RPMI7951 (cell line): ENCODE results near the gene PGAP3. TPM values are rescaled to one million over a fixed set of nuclear protein-coding genes. Genes with fewer than 3 reads are reported as not detected.

Experiments used
- DNase-seq: peaks from one replicate; pipeline ENCODE4 v3.0.0-alpha.2; 2012; ENCODE audit warnings: low read depth
- total RNA-seq: library from RNA; depleted of rRNA; stranded (reverse); fragments of >200 nt; shearing (Covaris generic); gene quantifications from 2 replicates; pipeline ENCODE4 v1.2.3, GENCODE V29; 2014

The PGAP3 gene
- total RNA-seq, 1 experiment from 2014 or later = 4.0 TPM

DNA sequence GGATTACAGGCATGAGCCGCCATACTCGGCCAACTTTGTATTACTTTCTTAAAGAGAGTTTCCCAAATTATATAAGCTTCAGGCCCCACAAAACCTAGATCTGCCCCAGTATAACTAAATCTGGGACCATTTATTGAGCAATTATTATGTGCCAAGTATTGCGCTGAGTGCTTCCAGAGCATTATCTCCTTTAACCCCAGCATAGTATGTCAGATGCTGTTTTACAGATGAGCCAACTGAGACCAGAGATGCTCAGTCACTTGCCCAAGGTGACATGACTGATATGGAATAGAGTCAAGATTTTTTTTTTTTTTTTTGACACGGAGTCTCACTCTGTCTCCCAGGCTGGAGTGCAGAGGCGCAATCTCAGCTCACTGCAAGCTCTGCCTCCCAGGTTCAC, 10.1 kb upstream of the PGAP3 start:
- DNase-seq = no peak

DNA sequence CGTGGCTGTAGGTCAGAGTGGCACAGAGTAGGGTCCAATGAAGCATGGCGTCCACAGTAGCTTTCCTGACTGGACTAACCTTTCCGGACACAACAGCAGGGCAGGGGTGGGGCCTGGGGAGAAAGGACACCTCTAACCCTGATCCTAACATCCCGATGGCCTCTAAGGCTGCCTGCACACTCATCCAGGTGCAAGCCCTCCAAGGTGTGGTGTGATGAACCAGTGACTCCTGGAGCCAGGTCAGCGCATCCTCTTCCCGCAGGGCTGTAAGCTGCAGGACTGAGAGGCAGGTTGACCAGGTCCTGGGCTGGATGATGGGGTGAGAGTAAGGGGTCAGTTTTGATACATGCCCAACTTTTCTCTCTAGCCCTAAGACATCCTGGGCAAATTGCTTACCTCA, 8.9 kb upstream of the PGAP3 start:
- DNase-seq = no peak

DNA sequence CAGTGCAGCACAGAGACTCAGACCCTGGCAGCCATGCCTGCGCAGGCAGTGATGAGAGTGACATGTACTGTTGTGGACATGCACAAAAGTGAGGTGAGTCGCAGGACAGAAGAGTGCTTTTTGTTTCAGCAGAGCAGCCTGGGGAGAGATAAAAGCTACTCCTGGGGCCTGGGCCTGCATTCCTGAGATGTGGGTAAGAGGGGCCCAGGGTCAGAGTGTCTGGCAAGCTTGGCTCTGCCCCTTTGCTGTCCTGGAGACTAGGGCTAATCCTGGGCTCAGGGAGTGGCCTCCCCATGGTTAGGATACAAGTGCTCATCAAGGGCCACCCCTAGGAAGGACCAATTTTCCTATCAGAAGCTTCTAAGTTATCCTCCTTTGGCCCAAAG, 7.2 kb upstream of the PGAP3 start:
- no peak for DNase-seq

DNA sequence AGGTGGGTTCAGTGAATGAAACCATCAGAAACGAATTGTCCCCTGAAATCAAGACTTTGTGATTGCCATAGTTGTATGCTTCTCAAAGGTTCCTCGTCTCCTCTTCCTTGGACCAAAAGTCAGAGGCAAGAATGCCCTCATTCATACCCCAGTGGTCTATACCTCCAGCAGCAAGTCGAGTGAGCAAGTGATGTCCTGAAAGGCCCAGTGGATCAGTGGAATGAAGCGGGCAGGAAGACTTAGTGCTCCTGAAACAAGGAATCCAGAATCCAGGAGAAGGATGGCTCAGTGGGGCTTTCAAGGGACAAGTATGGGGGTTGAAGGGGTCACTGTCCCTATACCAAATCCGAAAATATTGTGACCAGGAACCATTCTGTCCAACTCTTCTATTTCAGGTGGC, 6.7 kb upstream of the PGAP3 start:
- DNase-seq = no peak

DNA sequence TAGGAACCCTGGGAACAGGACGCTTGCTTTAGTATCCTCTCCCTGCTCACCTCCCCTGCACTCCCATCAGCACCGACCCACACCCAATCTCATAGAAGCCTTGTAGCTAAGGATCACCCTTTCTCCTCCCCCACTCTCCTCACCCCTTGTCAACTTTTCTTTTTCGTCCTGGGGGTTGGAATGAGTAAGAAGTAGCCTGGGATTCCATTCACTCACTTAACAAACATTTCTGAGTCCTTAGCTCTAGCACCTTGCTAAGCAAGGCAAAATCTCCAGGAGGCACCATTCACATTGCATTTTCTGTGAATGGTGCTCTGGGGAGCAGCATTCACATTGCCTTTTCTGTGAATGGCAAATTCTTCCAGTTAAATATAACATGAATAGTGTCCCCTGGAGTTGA, 1.1 kb upstream of the PGAP3 start:
- DNase-seq = no peak

DNA sequence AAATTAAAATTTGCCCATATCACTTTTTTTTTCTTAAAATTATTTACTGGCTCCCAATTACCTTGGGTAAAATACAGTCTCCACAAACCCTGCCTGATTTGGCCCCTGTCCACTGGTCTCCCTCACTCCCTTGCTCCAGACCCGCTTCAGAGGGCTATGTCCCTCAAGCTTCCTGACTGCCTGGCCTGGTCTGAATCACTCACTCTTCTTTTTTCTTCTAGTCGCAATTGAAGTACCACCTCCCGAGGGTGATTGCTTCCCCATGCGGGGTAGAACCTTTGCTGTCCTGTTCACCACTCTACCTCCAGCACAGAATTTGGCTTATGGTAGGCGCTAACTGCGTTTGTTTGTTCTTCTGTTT, 598 bp upstream of the PGAP3 start:
- no peak for DNase-seq

DNA sequence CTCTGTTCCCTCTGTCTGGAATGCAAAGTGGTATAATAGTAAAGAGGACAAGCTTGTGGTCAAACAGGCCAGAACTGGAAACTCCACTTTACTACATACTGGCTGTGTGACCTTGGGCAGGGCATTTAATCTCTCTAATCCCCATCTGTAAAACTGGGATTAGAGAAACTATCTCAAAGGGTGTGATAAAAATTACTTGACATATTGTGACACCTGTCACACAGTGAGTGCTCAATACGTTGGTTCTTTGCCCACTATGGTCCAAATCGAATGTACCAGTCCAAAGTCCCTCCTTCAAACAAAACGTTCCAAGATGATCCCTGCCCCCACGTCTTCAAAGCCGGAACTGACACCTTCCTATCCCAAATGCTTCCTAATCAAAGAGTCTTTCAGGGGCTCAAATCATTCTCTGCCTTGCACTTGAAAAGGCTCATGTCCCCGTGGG, 734 bp downstream of the PGAP3 start:
- no peak for DNase-seq

DNA sequence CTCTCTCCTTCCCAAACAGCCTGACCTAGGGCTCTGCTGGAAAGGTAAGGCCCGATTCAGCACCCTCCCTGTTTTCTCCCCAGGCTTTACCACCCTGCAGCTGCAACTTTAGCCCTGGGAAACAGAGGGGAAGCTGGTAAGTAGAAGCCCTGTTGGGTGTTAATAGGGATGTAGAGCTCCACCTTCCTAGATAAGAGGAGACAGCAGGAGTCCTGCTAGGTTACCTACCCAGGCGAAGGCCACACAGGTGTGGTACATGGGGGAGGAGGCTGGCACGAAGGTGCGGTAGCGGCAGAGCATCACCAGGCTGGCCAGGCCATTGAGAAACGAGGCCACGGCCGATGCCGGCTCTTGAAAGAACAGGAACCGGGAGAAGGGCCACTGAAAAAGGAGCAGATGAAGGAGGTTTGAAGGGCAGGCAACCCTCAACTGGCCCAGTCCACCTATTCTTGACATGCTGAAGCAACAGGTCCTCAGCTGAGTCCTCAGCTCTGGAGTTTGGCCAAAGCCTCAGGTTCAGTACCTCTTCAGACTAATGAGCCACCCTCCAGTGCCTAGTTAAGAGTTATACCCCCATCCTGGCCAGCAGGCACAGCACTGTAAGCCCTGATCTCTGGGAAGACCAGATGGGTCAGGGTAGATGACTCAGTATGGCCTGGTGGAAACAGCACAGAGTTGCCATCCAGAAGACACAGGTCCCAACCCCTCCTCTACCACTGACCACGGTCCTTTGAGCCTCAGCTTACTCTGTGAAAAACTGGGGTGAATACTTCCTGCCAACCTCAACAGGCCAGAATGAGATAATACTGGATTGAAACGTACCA, 3.3 kb downstream of the PGAP3 start:
- no peak for DNase-seq

DNA sequence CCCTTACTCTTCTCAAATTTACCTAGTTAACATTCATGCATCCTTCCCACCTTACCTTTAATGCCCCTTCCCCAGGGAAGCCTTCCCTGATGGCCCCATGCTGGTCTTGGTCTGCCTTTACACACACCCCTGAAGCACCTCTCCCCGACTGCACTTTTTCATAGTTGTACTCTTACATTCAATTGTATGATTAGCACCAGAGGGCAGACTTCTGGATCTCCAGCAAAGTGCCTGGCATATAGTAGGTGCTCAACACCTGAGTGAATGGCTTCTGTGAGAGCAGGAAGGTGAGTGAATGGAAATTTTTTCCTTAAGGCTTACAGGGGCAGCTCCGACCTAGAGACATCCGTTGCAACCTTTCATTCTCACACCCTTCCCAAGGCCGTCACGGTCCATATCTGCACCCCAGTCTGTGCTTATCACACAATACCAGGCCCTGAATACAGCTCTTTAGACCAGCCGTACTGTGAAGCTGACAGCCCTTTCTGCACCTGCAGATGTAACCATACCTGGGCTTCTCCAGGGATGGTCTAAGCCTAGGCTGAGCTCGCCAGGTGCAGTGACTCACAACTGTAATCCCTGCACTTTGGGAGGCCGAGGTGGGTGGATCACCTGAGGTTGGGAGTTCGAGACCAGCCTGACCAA, 4.4 kb downstream of the PGAP3 start:
- DNase-seq = no peak

DNA sequence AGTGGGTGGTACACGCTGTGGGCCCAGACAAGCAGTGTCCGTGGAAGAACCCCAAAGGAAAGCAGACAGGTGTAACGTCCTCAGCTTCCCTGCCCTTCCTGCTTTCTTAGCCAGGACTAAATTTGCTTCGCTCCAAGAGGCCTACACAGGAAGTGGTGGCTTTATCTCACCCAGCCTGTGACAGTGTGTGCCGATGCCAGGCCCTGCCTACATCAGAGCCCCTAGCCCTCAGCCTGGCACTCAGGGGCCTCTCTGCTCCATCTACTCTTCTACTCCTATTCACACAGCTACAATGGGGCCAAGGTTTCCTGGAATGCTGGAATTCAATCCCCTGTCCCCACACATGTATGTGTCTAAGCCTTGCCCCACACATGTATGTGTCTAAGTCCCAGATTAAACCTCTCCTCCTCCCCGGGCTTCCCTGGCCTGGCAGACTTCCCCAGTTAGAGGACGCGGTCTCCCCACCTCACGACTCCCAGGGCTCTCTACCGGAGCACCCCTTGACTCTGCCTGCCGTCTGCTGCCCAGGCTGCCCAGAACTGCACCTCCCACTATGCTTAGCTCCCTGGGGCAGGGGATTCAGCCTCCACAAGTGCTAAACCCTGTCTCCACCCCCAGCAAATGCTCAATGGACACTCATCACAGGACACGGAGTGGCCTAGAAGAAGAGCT, 8.2 kb downstream of the PGAP3 start:
- DNase-seq = no peak

DNA sequence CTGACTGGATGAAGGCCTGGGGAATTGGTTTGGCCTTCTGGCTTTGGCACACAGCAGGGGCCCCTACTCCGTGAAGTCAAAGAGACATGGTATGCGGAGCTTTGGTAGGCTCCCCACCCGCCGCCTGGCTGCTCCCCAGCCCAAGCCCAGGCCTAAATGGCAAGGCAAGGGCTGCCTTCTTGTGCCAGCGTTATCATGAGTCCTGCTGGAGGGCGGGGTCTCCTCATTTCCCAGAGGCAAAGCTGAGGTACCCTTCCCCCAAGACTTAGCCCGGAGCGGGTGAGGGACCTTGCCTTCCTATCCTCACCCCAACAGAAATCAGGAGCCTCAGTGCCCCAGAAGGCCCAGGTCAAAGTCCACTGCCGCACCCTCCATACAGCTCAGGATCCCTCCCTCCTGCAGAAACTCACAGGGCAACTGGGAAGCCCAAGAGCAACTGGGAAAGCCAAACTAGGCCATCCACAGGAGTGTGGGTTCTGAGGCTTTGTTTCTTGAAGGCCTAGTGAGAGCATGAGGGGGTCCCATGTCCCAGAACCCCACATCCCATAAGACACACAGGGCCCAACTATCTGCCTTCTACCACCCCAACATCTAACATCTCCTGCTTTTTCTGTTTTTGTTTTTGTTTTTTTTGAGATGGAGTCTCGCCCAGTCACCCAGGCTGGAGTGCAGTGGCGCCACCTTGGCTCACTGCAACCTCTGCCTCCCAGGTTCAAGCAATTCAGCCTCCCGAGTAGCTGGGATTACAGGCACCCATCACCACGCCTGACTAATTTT, 9.3 kb downstream of the PGAP3 start:
- DNase-seq = no peak

DNA sequence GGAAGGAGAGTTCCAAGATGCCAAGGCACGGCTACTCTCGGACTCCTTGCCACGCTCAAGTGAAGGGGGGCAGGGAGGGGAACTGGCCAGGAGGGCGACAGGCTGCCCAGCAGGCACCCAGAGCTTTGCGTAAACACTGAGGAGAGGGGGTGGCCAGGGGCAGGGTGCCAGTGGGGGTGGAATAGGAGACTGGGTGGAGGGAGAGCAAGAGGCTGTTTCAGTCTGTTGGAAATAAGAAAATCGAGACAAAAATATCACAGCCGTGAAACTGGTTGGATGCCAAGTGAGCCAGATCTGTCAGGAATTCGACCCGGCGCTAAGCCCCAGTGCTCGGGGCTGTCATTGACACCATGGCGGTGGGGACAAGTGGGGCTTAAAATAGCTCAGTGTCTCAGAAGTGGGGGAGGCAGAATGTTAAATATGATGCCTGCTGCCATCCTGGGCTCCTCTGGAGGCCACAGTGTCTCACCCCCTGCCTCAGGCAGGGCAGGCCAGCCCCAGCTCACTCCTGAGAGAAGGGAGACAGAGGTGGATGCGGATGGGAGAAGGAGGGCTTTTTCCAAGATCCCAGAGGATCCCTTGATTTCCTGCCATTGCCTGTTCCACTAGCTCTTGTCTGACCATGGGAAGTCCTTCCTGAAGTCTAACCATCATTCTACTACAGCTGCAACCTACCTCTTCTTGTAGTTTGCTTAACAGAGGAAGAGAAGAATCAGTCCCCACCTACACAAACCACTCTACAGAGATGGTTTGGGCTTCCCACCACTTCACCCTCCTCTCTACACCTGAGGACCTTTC, 10.1 kb downstream of the PGAP3 start:
- DNase-seq = no peak

DNA sequence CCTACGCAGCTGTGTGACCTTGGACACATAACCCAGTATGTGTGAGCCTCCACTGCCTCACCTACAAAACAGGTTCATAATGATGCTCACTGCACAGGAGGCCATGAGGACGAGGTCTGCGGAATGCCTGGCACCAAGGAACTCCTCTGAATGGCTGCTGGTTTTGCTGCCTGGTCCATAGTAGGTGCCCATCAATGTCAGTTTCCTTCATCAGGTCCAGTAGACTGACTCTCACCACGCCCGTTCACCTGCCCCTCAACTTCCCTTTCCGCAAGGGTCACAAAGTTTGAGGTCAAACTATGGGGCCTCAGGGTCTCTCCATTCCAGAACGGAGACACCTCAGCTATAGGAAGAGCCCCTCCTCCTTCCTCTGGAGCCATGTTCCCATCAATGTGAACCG, 10.8 kb downstream of the PGAP3 start:
- DNase-seq = no peak

DNA sequence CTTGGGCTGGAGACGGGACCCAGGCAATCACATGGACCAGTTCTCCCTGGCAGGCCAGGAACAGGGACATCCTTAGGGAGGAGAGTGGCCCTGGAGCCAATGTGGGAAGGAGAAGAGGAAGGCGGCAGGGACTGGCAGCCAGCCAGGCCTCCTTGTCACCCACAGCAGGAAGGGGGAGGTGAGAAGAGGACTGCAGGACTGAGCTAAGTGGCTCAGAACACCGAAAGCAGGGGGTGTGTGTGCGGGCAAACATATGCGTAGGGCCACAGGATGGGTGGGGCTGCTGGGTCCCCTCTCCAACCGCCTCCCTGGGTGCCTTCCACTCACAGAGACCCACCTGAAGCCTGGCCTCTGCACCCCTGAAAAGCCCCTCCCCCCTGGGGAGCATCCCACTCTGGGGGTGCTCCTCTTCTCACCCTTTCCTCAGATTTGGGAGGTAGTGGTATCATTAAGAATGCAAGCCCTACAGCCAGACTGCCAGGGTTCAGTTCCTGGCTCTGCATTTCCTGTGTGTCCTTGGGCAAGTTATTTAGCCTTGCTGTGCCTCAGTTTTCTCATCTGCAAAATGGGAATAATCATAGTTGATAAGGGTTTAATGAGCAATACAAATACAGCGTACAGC, 11.5 kb downstream of the PGAP3 start:
- no peak for DNase-seq

DNA sequence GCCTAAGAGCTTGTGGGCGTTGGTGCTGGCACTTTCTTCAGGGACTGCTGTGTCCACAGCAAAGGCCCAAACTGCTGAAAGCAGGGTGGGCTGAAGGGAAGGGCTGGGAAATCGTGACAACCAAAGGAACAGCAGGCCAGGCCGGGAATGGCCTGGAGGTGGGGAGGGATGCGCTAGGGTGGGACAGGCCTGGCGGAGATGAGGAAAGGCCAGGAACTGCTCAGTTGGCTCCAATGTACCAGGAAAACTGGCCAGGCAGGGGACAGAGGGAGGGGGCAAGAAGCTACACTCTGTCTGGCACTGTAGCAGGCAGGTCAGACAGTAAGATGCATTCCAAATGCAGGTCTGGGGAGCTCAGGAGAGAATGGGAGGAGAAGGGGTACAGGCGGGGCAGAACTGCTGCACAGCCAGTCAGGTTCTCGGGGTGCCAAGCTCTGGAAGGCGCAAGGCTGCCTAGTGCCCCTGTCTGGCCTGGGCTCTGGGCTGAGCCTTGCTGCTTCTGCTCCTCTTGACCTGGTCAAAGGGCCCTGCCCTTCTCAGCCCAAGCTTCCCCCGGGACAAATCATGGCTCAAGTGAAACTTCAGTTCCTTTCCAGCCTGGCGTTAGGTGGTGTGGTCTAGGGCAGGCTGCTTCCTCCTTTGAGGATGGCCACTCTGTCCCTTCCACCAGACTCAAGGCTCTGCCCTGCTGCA, 12.3 kb downstream of the PGAP3 start:
- DNase-seq = no peak

DNA sequence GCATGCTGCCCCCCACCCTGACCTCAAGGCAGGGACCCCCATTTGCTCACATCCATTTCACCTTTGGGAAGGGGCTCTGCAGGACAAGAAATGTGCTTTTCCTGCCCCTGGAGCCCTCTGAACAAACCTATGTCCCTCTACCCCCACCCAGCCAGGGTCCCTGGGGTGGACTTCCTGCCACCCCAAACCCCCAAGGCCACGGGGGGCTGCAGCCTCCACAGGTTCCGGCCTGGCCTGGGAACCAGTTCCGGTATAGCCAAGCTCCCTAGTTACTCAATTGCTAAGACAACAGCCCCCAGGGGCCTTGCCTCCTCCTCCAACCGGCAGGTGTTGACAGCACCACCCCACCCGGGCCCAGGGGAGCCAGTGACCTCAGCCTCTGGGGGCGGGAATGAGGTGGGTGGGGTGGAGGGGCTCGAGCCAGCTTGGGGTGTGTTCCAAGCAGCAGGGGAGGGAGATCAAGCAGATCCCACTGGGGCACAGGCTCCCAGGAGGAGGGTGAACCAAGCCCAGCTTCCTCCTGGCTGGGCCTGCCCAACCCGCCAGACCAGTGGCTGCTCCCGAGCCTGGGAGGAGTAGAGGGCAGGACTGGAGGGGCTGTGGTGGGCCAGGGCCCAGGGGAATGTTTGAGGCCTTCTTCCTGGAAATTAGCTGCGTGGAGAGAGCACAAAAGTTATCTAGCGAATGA, 13.0 kb downstream of the PGAP3 start:
- DNase-seq = no peak

DNA sequence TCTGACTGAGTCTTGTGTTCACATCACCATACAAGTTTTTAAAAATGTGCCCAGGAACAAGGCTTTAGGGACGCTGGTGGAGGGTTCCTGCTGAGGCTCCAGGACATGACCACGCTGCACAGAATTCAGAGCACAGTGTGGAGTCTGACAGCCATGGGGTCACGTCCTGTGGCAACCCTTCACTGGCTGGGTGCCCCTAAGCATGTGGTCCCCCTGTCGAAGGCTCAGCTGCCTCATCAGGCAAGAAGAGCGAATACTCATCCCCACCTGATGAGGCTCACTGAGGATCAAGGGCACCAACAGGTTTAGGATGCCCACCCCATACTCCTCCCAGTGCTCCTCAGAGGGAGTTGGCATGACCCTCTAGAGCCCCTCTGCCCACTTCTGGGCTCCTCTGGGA, 13.7 kb downstream of the PGAP3 start:
- DNase-seq = no peak

DNA sequence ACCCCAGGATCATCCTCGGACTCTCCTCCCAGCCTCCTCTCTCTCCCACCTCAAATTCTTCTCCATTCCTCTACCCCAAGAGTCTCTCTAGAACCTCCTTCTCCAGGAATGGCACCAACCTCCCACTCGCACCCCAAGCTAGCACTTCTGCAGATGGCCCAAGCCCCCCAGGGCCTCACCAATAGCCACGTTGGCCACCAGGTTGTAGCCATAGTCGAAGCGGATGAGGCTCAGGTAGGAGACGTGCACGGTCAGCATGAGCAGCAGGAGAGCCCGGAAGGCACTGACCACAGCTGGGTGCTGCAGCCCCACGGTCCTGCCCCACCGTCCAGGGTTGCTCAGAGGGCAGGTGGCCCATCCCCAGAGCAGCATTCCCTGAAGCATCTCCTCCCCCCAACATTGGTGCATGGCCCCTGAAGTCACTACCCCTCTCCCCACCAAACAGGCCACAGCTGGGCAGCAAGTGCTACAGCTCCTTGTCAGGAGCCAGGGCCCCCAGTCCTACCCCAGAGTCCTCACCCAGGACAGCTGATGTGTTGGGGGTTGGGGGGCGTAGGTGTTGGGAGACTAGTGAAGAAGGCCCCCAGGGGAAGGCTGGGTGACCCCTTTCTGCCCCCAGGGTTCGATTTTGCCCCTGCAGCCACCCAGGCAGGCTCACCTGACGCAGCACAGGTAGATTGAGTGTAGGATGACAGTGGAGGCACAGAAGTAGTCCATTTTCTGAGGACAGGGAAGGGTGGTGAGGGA, 14.3 kb downstream of the PGAP3 start:
- no peak for DNase-seq
